MM.1S (cell line): ENCODE measurements around the gene USP49.

Experiments used
- DNase-seq: peaks from one replicate; pipeline ENCODE4 v3.0.0-alpha.2; 2015
- H2AFZ ChIP-seq: fragments of 300-600 bp; sonication (generic); 2 replicates; pipeline ENCODE4 v1.6.0; 2016; ENCODE audit warnings: antibody characterized with exemption, low read length
- H3F3A ChIP-seq: fragments of 300-600 bp; sonication (generic); 2 replicates; pipeline ENCODE4 v1.6.1; 2016; ENCODE audit warnings: mild to moderate bottlenecking, antibody characterized with exemption, low read length, moderate library complexity, mixed read lengths; ENCODE audit not compliant: insufficient read depth
- H3K27ac ChIP-seq: fragments of 300-600 bp; sonication (generic); 2 replicates; pipeline ENCODE4 v1.5.1; 2016; ENCODE audit warnings: mild to moderate bottlenecking, low read length
- H3K27me3 ChIP-seq: fragments of 300-600 bp; sonication (generic); replicated peaks from 2 replicates; pipeline ENCODE4 v1.6.0; 2016; ENCODE audit warnings: low read length; ENCODE audit not compliant: insufficient read depth
- H3K36me3 ChIP-seq: fragments of 300-600 bp; sonication (generic); replicated peaks from 2 replicates; pipeline ENCODE4 v1.6.1; 2016; ENCODE audit warnings: mild to moderate bottlenecking, low read length, mixed read lengths; ENCODE audit not compliant: insufficient read depth
- H3K4me1 ChIP-seq: fragments of 300-600 bp; sonication (generic); 2 replicates; pipeline ENCODE4 v1.6.1; 2016; ENCODE audit warnings: low read length, mixed read lengths
- H3K4me2 ChIP-seq: fragments of 300-600 bp; sonication (generic); 2 replicates; pipeline ENCODE4 v1.6.0; 2016; ENCODE audit warnings: low read depth, low read length
- H3K4me3 ChIP-seq: fragments of 300-600 bp; sonication (generic); 2 replicates; pipeline ENCODE4 v1.5.1; 2016; ENCODE audit warnings: low read length, mixed read lengths
- H3K79me2 ChIP-seq: fragments of 300-600 bp; sonication (generic); 2 replicates; pipeline ENCODE4 v1.6.1; 2016; ENCODE audit warnings: mixed run types, low read length, mixed read lengths
- H3K9ac ChIP-seq: fragments of 300-600 bp; sonication (generic); 2 replicates; pipeline ENCODE4 v1.6.1; 2016; ENCODE audit warnings: low read length, mixed read lengths
- H3K9me2 ChIP-seq: fragments of 300-600 bp; sonication (generic); replicated peaks from 2 replicates; pipeline ENCODE4 v1.6.1; 2016; ENCODE audit warnings: mild to moderate bottlenecking, low read length, mixed read lengths; ENCODE audit not compliant: insufficient read depth
- H3K9me3 ChIP-seq: fragments of 300-600 bp; sonication (generic); replicated peaks from 2 replicates; pipeline ENCODE4 v1.6.1; 2016; ENCODE audit warnings: mild to moderate bottlenecking, low read length, mixed read lengths; ENCODE audit not compliant: insufficient read depth
- H4K20me1 ChIP-seq: fragments of 300-600 bp; sonication (generic); 2 replicates; pipeline ENCODE4 v1.6.1; 2016; ENCODE audit warnings: mild to moderate bottlenecking, low read length, moderate library complexity, mixed read lengths; ENCODE audit not compliant: insufficient read depth
- CTCF ChIP-seq: fragments of 300-600 bp; sonication (generic); IDR thresholded peaks from 2 replicates; pipeline ENCODE4 v1.5.1; 2016; ENCODE audit warnings: antibody characterized with exemption, low read length, mixed read lengths
- EZH2 ChIP-seq: fragments of 300-600 bp; sonication (generic); optimal IDR thresholded peaks from 2 replicates; pipeline ENCODE3; 2017; ENCODE audit warnings: low read depth, mild to moderate bottlenecking, antibody characterized with exemption, low read length, mixed read lengths
- EZH2phosphoT487 ChIP-seq: fragments of 300-600 bp; sonication (generic); IDR thresholded peaks from 2 replicates; pipeline ENCODE4 v1.6.1; 2018; ENCODE audit warnings: antibody characterized with exemption, low read length

USP49 gene

GRCh38 chr6:41843178-41843577 is 52.0 kb downstream of the USP49 start:
- no peak overlapping the region for H2AFZ ChIP-seq
- no peak overlapping the region for H3K27ac ChIP-seq
- no peaks in the 10 kb centered on the region for H4K20me1 ChIP-seq
- DNase-seq: no peak
- no peaks in the 10 kb centered on the region for H3K4me1 ChIP-seq
- H3K9me2 ChIP-seq: no peaks in the 10 kb centered on the region
- no peak overlapping the region for H3K4me3 ChIP-seq
- H3F3A ChIP-seq: no peaks in the 10 kb centered on the region
- H3K9ac ChIP-seq: no peak overlapping the region
- H3K36me3 ChIP-seq: no peaks in the 10 kb centered on the region
- no peaks in the 10 kb centered on the region for H3K27me3 ChIP-seq
- no peak overlapping the region for H3K4me2 ChIP-seq
- H3K79me2 ChIP-seq: 0 out of 2 replicates have a peak, but pooled peaks cover 3% of the 10 kb centered on the region
- H3K9me3 ChIP-seq: no peaks in the 10 kb centered on the region
- TF ChIP-seq EZH2 (no peak), EZH2phosphoT487 (no peak), CTCF (no peak)

GRCh38 chr6:41840326-41840725 is 54.8 kb downstream of the USP49 start:
- no peak overlapping the region for H3K4me2 ChIP-seq
- H3K36me3 ChIP-seq: no peaks in the 10 kb centered on the region
- no peaks in the 10 kb centered on the region for H4K20me1 ChIP-seq
- H3K9me3 ChIP-seq: no peaks in the 10 kb centered on the region
- H3K4me1 ChIP-seq: peaks cover 12% of the 10 kb centered on the region
- H3F3A ChIP-seq: no peaks in the 10 kb centered on the region
- H2AFZ ChIP-seq: no peak overlapping the region
- no peaks in the 10 kb centered on the region for H3K9me2 ChIP-seq
- no peak for DNase-seq
- H3K79me2 ChIP-seq: peaks cover 19% of the 10 kb centered on the region; the same call in 1 of the 2 replicates
- H3K9ac ChIP-seq: no peak overlapping the region
- TF ChIP-seq EZH2 (no peak), EZH2phosphoT487 (no peak), CTCF (no peak)
- no peaks in the 10 kb centered on the region for H3K27me3 ChIP-seq
- no peak overlapping the region for H3K4me3 ChIP-seq
- H3K27ac ChIP-seq: no peak overlapping the region

DNA sequence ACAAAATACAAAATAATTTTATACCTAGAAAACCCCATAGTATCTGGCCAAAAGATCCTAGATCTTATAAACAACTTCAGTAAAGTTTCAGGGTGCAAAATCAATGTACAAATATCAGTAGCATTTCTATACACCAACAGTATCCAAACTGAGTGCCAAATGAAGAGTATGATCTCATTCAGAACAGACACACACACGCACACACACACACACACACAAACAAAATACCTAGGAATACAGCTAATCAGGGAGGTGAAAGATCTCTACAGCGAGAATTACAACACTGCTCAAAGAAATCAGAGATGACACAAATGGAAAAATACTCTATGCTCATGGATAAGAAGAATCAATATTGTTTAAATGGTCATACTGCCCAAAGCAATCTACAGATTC is 58.5 kb downstream of the USP49 start:
- H3F3A ChIP-seq: no peaks in the 10 kb centered on the region
- no peak overlapping the region for H3K27ac ChIP-seq
- no peaks in the 10 kb centered on the region for H4K20me1 ChIP-seq
- no peak overlapping the region for H2AFZ ChIP-seq
- H3K4me1 ChIP-seq: peaks cover 12% of the 10 kb centered on the region
- no peaks in the 10 kb centered on the region for H3K9me3 ChIP-seq
- H3K4me3 ChIP-seq: no peak overlapping the region
- H3K4me2 ChIP-seq: no peak overlapping the region
- H3K9ac ChIP-seq: no peak overlapping the region
- no peak for DNase-seq
- H3K36me3 ChIP-seq: no peaks in the 10 kb centered on the region
- no peak for TF ChIP-seq CTCF
- TF ChIP-seq EZH2phosphoT487: no peak
- TF ChIP-seq EZH2: no peak
- peaks cover 19% of the 10 kb centered on the region; the same call in 1 of the 2 replicates for H3K79me2 ChIP-seq
- no peaks in the 10 kb centered on the region for H3K27me3 ChIP-seq
- no peaks in the 10 kb centered on the region for H3K9me2 ChIP-seq
